RWPE2 (cell line): ENCODE data around the gene ME3.
A peak's percentile ranks its signal among the peaks of the same experiment; 100 is the strongest.

Experiments
- ATAC-seq: fragments of 200-7000 bp; cut with Tn5 transposase; 3 replicates; pipeline ENCODE4 v1.9.1; 2021; ENCODE audit warnings: low read depth
- DNase-seq: peaks from one replicate; pipeline ENCODE4 v3.0.0-alpha.2; 2020; ENCODE audit warnings: low spot score
- H3K27ac ChIP-seq: fragments of 450-650 bp; 2 replicates; pipeline ENCODE4 v1.5.1; 2017; ENCODE audit warnings: mild to moderate bottlenecking; ENCODE audit not compliant: poor library complexity, severe bottlenecking
- H3K27me3 ChIP-seq: fragments of 250-450 bp; sonication (Bioruptor Pico); 2 replicates; pipeline ENCODE4 v1.5.1; 2021; ENCODE audit warnings: mild to moderate bottlenecking, moderate library complexity; ENCODE audit not compliant: insufficient read depth, poor library complexity, severe bottlenecking
- H3K36me3 ChIP-seq: fragments of 250-450 bp; sonication (Bioruptor Pico); 2 replicates; pipeline ENCODE4 v1.5.1; 2020; ENCODE audit warnings: low read depth, mild to moderate bottlenecking, moderate library complexity
- H3K4me1 ChIP-seq: fragments of 250-450 bp; sonication (Bioruptor Pico); 2 replicates; pipeline ENCODE4 v1.5.1; 2021; ENCODE audit warnings: mild to moderate bottlenecking, moderate library complexity; ENCODE audit not compliant: insufficient read depth, poor library complexity, severe bottlenecking
- H3K4me3 ChIP-seq: fragments of 250-450 bp; sonication (Bioruptor Pico); 2 replicates; pipeline ENCODE4 v1.5.1; 2021; ENCODE audit warnings: mild to moderate bottlenecking, moderate library complexity; ENCODE audit not compliant: severe bottlenecking
- H3K9me3 ChIP-seq: fragments of 250-450 bp; sonication (Bioruptor Pico); 2 replicates; pipeline ENCODE4 v1.5.1; 2021; ENCODE audit warnings: mild to moderate bottlenecking, moderate library complexity; ENCODE audit not compliant: severe bottlenecking
- CTCF ChIP-seq: fragments of 450-650 bp; IDR thresholded peaks from one replicate; pipeline ENCODE4 v1.5.1; 2017; ENCODE audit warnings: mild to moderate bottlenecking, moderate library complexity; ENCODE audit not compliant: poor library complexity, severe bottlenecking

ME3 gene

GRCh38 chr11:86514453-86514852 is 158.0 kb downstream of the ME3 start:
- H3K36me3 ChIP-seq, result no peaks in the 10 kb centered on the region
- H3K27ac ChIP-seq, result no peak overlapping the region
- H3K9me3 ChIP-seq, result no peaks in the 10 kb centered on the region
- DNase-seq (no peak), ATAC-seq (no peak)
- peaks cover 34% of the 10 kb centered on the region for H3K4me1 ChIP-seq
- H3K4me3 ChIP-seq, result no peak overlapping the region
- H3K27me3 ChIP-seq, result no peaks in the 10 kb centered on the region
- no peak for TF ChIP-seq CTCF

- no peak for ATAC-seq
- Histone ChIP-seq H3K27me3 (no peaks in the 10 kb centered on the region), H3K4me1 (peaks cover 40% of the 10 kb centered on the region), H3K27ac (no peak overlapping the region), H3K36me3 (no peaks in the 10 kb centered on the region), H3K4me3 (no peak overlapping the region), H3K9me3 (no peaks in the 10 kb centered on the region)
- no peak for DNase-seq
- no peak for TF ChIP-seq CTCF
Observed at GRCh38 chr11:86513746-86514373, 158.6 kb downstream of the ME3 start.

- H3K36me3 ChIP-seq, result no peaks in the 10 kb centered on the region
- H3K4me1 ChIP-seq, result peaks cover 48% of the 10 kb centered on the region
- no peaks in the 10 kb centered on the region for H3K9me3 ChIP-seq
- TF ChIP-seq CTCF, result no peak
- ATAC-seq (no peak), DNase-seq (no peak)
- no peak overlapping the region for H3K4me3 ChIP-seq
- H3K27me3 ChIP-seq, result no peaks in the 10 kb centered on the region
- H3K27ac ChIP-seq, result no peak overlapping the region
Observed at GRCh38 chr11:86513138-86513537, 159.3 kb downstream of the ME3 start.

GRCh38 chr11:86511086-86511551 is 161.3 kb downstream of the ME3 start:
- Histone ChIP-seq H3K27me3 (no peaks in the 10 kb centered on the region), H3K36me3 (no peaks in the 10 kb centered on the region), H3K4me3 (no peak overlapping the region), H3K27ac (no peak overlapping the region), H3K9me3 (no peaks in the 10 kb centered on the region), H3K4me1 (peaks cover 44% of the 10 kb centered on the region)
- DNase-seq (no peak), ATAC-seq (peak; percentile 15; the same call in 2 of the 3 replicates)
- TF ChIP-seq CTCF, result no peak

- no peak overlapping the region for H3K4me3 ChIP-seq
- no peak for ATAC-seq
Observed at GRCh38 chr11:86510674-86511073, 161.7 kb downstream of the ME3 start.

More at GRCh38 chr11:86510674-86511073, 161.7 kb downstream of the ME3 start:
- Histone ChIP-seq H3K27me3 (no peaks in the 10 kb centered on the region), H3K27ac (no peak overlapping the region), H3K4me1 (peaks cover 39% of the 10 kb centered on the region), H3K36me3 (no peaks in the 10 kb centered on the region), H3K9me3 (no peaks in the 10 kb centered on the region)
- no peak for TF ChIP-seq CTCF
- no peak for DNase-seq
